A204.1 (cell line): ENCODE data around the gene GIT2.
"Not testable (repeated sequence)": the region's sequence is repeated elsewhere in the genome, so short reads cannot be mapped to it uniquely, and the experiment has no call there.

Experiments
- FAIRE-seq: peaks from 2 replicates; lab custom pipeline; 2012; peaks lifted over from hg19 to GRCh38; lab: Jason Lieb, UNC

The GIT2 gene, protein sequence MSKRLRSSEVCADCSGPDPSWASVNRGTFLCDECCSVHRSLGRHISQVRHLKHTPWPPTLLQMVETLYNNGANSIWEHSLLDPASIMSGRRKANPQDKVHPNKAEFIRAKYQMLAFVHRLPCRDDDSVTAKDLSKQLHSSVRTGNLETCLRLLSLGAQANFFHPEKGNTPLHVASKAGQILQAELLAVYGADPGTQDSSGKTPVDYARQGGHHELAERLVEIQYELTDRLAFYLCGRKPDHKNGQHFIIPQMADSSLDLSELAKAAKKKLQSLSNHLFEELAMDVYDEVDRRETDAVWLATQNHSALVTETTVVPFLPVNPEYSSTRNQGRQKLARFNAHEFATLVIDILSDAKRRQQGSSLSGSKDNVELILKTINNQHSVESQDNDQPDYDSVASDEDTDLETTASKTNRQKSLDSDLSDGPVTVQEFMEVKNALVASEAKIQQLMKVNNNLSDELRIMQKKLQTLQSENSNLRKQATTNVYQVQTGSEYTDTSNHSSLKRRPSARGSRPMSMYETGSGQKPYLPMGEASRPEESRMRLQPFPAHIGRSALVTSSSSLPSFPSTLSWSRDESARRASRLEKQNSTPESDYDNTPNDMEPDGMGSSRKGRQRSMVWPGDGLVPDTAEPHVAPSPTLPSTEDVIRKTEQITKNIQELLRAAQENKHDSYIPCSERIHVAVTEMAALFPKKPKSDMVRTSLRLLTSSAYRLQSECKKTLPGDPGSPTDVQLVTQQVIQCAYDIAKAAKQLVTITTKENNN

DNA sequence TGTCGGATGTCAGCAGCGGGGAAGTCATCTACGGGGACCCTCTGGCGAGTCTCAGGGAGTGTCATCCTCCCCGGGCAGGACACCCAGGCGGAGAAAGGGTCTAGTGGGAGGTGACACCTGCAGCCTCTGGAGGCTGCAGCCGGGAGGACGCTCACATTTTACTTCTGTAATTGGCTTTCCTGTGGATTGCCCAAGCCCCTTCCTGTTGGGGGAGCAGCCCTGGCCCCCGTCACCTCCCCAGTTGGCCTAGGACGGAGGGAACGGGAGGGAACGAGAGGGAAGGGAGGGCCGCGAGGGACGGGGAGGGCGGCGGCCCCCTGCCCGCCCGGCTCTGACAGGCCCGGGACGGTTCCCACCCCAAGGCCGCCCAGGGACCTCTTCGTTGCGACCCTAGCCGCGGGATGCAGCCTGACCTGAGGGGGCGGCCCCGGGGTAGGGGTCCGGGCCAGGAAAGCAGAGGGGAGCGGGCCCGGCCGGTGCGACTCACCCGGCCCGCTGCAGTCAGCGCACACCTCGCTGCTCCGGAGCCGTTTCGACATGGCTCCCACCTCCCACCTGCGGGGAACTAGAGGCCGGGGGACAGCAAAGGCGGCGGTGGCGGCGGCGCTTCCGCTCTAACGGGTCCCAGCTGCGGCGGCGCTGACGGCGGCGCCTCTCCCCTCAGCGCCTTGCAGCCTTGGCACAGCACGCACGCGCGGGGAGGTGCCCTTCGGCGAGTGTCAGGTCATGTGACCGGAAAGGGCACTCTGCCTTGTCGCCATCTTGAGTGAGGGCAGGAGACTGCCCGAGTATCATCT lies at the start of gene GIT2:
Gene GIT2 (minus strand): TSS at position 683 of the 797 bp plus-strand sequence. CDS start 144 bp downstream, at position 539.
- no peak for FAIRE-seq

DNA sequence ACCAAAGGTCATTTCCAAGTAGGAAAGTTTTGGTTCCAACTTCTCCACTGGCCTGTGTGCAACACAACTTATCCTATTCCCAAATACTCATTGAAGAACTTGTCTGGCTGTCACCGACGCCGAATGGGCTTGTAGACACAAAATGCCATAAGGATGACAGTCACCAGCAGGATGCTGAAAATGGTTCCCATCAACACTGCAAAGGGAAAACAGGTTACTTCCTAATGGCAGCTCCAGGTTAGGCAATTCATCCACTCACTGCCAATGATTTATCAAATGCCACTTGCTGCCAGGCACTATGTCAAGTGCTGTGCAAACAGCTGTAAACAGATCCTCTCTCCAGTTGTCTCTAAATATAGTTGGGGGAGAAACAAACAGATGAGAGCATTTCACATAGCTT lies 46.1 kb upstream of the GIT2 start:
- no peak for FAIRE-seq

DNA sequence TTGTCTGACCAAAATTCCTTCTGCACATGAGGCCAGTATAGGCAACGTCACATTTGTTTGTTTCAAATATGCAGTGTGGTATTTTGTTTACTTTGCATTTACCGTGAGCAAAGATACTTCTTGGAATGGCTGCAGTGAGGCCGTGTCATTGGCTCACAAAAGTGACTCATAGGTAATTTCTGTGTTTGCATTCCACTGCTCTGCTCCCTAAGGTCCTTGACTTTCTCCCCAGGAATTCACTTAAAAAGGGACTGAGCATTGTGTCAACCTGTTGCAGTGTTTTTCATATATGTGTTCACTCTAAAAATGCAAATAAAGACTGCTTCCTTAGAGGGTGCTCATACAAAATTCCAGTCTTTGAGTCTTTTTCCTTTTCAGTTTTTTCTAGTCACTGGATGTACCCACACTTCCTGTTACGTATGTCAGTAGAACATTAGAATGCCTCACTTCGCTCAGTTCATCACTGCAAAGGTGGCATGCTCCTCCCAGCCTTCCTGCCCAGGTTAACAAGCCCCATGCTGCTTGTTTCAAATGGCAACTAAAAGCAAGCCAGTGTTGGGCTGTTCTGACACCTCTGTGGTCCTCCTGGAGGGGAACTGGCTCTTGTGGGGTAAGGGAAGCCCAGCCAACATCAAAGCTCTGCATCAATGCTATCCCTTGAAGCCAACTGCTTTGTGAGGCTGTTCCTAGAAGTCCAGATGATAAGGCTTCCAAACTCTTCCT lies 43.1 kb upstream of the GIT2 start:
- FAIRE-seq: no peak

DNA sequence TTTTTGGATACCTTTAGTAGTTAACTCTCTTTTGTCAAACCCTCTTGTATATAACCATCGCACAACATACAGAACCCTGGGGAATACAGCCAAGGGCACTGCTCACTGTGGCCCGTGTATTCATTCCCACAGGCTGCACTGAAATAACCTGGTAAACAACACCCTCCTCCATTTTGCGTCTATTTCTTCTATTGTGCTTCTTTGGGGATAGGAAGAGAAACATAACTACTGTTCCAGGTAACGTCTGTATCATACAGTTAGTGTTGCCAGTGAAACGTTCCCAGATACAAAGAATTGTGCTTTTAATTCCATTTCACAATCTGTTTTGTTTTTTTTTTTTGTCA lies 42.5 kb upstream of the GIT2 start:
- no peak for FAIRE-seq

DNA sequence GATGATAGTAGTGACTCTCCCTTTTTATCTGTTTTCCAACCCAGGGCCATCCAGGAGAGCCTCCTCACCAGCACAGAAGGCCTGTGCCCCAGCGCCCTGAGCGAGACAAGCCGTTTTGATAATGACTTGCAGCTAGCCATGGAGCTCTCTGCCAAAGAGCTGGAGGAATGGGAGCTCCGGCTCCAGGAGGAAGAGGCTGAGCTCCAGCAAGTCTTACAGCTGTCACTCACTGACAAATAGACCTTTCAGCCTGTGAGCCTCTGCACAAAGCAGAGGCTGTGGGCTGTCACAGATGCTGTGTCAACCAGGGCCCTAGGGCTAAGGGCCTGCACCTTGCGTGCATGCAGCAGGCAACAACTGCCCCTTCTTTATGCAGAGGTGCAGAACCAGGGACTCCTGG lies 41.1 kb upstream of the GIT2 start:
- no peak for FAIRE-seq

DNA sequence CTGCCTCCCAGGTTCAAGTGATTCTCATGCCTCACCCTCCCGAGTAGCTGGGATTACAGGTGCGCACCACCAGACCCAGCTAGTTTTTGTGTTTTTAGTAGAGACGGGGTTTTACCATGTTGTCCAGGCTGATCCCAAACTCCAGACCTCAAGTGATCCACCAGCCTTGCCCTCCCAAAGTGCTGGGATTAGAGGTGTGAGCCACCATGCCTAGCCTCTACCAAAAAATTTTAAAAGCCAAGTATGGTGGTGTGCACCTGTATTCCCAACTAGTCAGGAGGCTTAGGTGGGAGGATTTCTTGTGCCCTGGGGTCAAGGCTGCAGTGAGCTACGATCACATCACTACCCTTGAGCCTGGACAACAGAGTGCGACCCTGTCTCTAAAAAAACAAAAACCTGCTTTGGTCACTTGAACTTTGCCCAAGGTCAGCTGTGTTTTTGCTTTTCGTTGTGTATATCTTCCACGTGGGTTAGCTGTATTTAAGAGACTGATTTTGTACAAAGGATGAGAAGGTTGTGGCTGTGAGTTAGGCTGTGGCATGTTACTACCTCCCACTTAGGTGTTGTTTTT lies 39.5 kb upstream of the GIT2 start:
- FAIRE-seq: no peak

DNA sequence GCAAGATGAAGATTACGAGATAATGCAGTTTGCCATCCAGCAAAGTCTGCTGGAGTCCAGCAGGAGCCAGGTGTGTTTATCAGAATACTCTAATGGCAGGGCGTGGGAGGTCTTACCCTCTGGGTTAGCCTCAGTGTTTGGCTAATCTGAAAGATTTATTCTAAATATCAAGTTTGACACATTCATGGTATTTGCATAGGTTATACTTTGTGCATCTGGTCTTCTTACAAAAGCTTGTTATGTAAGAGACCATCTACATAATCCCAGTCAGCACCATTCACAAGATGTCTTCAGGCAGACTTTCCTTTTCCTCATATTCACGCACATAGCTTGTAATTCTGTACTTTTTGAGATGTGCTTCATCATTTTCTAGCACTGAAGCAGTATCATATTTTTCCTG lies 37.7 kb upstream of the GIT2 start:
- no peak for FAIRE-seq

DNA sequence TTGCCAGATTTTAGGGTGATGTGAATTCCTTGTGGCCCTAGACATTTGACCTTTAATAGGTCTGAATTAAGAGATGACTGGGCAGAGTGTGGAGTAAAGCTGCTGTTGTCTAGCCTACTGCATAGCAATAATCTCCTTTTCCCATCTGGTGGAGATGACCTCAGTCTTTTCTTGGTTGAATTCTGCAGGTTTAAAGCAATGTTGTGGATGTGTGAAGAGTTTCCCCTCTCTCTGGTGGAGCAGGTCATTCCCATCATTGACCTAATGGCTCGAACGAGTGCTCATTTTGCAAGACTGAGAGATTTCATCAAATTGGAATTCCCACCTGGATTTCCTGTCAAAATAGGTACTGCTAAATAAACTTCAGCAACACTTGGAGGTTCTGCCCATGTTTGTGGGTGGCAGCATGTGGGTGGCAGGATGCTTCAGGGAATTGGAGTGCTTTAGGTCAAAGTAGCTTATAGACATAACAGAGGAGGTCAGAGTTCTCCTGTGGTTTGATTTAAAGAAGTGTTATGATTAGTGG lies 33.2 kb upstream of the GIT2 start:
- FAIRE-seq: no peak

DNA sequence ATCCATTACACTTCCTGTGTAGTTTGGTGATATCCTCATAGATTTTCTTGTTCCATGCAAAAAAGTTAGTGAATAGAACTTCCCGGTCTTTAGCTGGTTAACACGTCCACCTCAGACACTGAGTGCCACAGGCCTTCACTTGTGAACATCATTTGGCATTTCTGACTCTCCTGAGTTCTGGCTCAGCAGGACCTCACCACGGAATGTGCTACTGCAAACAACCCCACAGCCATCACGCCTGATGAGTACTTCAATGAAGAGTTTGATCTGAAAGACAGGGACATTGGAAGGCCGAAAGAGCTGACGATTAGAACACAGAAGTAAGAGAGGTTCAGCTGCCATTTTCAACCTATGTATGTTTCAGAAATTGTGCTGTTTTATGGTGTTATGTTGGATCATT lies 32.2 kb upstream of the GIT2 start:
- FAIRE-seq: no peak

DNA sequence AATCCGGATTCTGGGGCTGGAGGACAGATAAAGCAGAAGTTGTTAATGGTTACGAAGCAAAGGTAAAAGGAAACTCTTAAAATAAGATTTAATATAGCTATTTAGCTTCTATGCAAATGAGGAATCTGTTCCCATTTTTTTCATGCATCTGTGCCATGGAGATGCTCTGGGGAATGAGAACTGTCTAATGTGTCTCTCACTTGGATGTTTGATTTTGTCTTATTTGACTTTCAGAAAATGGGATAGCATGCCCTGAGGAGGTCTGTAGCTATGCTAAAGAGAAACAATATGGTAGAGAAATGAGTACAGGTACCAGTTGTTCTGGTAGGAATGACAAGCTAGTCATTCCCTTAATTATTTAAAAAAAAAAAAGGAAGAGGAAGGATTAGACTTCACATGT lies 27.9 kb upstream of the GIT2 start:
- no peak for FAIRE-seq

DNA sequence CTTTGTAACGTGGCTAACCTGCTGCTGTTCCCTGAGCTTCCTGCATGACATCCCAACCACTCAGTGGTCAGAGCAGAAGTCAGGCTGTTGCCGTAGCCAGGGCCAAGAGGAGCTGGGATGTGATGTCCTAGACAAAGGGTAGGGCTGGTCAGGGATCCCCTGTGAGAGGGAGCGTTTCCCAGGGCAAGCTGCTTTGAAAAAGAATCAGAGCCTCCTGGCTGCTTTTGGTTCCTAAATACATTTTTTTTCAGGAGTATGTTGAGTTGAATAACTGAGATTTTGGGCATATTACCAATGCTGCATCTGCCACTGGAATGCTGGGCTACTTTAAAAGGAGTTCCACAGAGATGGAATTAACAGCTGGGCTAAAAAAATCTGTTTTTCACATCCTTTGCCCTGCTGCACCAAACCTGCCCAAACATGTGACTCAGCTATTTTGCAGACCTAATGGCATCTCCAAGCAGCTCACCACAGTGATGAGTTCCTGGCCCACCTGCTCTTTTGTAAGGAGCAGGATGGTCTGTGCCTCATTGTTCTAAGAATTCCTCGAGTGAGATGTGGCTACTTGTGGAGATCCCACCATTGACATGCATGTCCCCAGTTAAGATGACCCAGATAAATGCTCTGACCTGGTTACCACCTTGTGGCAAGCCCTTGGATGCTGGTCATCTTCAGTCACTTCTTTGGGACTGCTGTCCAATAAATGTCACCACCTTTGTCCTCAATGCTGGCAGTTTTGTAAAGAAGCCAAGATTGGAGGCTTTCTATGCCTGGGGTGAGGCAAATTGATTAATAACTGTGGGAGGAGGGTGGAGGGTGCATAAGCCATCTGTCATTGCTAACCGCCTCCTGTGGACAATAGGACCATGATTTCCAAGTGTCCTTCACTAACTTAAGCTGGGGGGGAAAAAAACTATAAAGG lies 27.2 kb upstream of the GIT2 start:
- no peak for FAIRE-seq

DNA sequence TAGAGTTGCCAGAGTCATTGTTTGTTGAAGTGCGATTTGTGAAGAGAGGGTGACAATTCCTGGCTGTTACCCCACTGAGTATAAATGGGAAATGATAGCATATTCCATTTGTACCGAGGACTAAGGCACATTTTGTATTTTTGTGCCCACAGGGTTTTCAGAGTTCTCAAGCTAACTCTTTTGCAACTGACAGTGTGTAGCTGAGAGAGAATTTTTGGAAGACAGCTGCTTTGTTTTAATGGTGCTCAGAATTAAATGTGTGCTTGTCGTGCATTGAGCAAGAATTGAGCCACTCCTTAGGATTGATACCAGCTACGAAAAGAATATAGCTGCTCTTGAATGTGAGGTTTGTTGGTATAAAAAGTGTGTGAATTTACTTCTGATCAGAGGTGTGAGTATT lies 24.8 kb upstream of the GIT2 start:
- FAIRE-seq: no peak

DNA sequence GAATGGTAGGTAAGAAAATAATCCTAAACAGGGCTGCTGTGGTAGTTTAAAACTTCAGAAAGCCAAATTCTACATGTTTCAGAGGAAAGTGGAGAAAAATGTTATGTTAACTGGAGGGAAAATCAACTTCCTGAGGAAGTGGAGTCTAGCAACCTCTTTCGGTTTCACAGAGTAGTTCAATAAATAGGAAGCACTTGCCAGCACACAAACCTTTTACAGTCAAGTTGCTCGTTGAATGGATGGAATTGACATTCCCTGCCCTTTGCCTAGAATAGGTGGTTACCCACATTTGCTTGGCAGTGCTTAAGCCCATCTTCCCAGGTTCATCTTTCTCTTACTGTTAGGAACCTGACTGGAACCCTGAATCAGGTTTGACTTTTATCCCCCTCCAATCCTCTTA lies 19.0 kb upstream of the GIT2 start:
- no peak for FAIRE-seq

DNA sequence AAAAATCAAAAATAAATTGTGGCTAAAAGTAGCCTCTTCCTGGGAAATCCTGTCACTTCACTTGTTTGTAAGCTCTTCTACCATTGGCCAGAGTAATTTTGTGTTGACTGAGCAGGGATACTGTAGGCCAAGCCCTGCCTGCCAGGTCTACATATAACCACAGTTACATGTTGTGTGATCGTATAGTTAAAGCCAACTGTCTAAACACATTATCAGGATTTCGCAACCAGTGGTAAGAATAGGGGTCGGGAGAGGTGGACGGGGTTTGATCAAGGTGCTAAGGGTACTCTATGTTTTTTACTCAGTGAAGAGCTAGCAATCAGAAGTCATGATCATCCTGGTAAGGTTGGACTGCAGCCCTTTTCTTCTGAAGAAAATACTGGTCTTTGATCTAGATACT lies 16.5 kb upstream of the GIT2 start:
- FAIRE-seq: no peak

DNA sequence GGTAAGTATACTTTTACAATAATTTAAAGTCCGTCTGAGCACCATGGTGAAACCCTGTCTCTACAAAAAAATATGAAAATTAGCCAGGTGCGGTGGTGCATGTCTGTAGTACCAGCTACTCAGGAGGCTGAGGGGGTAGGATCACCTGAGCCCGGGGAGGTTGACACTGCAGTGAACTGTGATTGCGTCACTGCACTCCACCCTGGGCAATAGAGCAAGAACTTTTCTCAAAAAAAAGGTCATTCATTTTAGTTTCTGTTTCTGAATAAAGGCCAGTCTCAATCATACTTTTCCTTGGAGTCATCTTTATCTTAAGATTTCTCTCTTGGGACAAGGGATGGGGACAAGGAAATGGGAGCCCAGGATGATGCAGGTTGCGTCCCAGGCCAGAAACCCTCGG lies 16.0 kb upstream of the GIT2 start:
- FAIRE-seq: no peak

DNA sequence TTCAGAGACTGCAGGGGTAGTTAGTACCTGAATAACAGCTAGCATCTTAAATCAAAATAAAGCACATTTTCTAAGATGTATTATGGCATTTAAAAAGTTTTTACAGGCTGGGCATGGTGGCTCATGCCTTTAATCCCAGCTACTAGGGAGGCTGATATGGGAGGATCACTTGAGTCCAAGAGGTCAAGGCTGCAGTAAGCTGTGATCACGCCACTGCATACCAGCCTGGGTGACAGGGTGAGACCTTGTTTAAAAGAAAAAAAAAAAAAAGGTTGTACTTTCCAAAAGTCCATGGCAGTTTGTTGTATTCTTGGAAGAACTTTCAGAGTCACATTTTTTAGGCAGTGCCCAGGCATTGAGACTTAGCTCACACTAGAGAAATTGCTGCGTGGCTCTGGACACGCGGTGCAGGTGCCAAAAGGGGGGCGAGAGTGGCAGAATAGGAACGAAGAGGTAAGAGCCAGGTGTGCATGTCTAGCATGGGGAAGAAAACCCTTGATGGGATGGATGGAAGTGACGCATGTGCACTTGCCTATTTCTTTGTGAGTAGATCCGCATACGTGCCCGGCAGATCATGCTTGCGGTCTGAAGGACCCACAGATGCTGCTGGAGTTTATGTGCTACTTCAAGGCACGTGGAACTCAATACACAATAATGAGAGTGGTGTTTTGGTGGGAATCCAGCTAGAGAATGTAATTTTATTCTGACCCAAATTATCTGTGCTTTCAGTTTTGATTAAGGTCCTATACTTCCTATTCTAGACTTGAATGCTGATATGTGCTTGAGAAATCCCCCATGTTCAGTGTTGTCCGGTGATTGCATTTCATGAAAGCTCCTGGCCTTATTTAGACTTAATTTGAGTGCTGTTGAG lies 14.9 kb upstream of the GIT2 start:
- FAIRE-seq: no peak

DNA sequence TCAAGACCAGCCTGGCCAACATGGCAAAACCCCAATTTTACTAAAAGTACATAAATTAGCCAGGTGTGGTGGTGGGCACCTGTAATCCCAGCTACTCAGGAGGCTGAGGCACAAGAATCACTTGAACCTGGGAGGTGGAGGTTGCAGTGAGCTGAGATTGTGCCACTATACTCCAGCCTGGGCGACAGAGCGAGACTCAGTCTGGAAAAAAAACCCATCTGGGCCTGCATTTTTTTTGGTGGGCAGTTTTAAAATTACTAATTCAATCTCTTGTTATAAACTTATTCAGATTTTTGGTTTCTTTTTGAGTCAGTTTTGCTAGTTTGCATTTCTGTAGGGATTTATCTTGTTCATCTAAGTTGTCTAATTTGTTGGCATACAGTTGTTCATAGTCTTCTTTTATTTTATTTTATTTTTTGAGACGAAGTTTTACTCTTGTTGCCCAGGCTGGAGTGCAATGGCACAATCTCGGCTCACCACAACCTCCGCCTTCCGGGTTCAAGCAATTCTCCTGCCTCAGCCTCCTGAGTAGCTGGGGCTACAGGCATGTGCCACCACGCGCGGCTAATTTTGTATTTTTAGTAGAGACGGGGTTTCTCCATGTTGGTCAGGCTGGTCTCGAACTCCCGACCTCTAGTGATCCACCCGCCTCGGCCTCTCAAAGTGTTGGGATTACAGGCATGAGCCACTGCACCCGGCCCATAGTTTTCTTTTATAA lies 12.7 kb upstream of the GIT2 start:
- FAIRE-seq: not testable (repeated sequence)

DNA sequence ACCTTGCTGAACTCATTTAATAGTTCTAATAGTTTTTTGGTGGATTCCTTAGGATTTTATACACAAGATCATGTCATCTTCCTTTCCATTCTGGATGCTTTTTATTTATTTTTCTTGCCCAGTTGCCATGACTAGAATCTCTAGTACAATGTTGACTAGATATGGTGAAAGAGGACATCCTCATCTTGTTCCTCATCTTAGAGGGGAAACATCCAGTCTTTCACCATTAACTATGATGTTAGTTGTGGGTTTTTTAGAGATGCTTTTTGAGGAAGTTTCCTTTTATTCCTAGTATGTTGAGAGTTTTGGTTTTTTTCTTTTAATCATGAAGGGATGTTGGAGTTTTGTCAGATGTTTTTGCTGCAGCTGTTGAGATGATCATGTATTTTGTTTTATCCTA lies 11.7 kb upstream of the GIT2 start:
- FAIRE-seq: no peak

DNA sequence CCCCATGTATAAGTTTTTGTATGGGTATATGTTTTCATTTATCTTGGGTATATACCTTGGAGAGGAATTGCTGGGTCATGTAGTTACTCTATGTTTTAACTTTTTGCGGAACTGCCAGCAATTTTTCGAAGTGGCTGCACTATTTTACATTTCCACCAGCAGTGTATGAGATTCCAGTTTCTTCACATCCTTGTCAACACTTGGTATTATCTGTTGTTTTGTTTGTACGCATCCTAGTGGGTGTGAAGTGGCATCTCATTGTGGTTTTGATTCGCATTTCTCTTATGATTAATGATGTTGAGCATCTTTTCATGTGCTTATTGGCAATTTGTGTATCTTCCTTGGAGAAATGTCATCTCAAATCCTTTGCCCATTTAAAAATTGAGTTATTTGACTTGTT lies 9.9 kb upstream of the GIT2 start:
- no peak for FAIRE-seq
